HepG2 (cell line): ENCODE results near the gene PXT1. TPM values are rescaled to one million over a fixed set of nuclear protein-coding genes. Genes with fewer than 3 reads are reported as not detected.
A peak's percentile ranks its signal among the peaks of the same experiment; 100 is the strongest.

Source experiments
- ARID2 ChIP-seq: sonication (generic); formaldehyde crosslinking; IDR thresholded peaks from 2 replicates; pipeline ENCODE4 v1.8.1; 2022; ENCODE audit warnings: mild to moderate bottlenecking, missing genetic modification reagents, borderline replicate concordance
- ARID5B ChIP-seq: IDR thresholded peaks from 2 replicates; pipeline ENCODE4 v1.4.0; 2020; ENCODE audit warnings: mild to moderate bottlenecking, missing genetic modification reagents
- BRF2 ChIP-seq: sonication (generic); formaldehyde crosslinking; IDR thresholded peaks from 2 replicates; pipeline ENCODE4 v1.8.1; 2022; ENCODE audit warnings: mild to moderate bottlenecking, missing genetic modification reagents
- HBP1 ChIP-seq: IDR thresholded peaks from 2 replicates; pipeline ENCODE4 v1.6.1; 2016; ENCODE audit warnings: low read depth, control low read depth
- HMG20B ChIP-seq: conservative IDR thresholded peaks from 2 replicates; pipeline ENCODE4 v1.6.1; 2016; ENCODE audit warnings: missing genetic modification reagents, missing compliant biosample characterization
- HNRNPLL ChIP-seq: fragments of 200-400 bp; formaldehyde crosslinking; IDR thresholded peaks from 2 replicates; pipeline ENCODE4 v1.6.1; 2017; ENCODE audit warnings: mild to moderate bottlenecking, low read depth, low read length; ENCODE audit not compliant: poor library complexity, severe bottlenecking
- KDM2A ChIP-seq: sonication (generic); formaldehyde crosslinking; IDR thresholded peaks from 2 replicates; pipeline ENCODE4 v1.4.0; 2020; ENCODE audit warnings: low read depth, missing genetic modification reagents, borderline replicate concordance
- MTA1 ChIP-seq: sonication (generic); formaldehyde crosslinking; IDR thresholded peaks from 2 replicates; pipeline ENCODE4 v1.4.0; 2020; ENCODE audit warnings: missing genetic modification reagents, mild to moderate bottlenecking, borderline replicate concordance
- NFYC ChIP-seq: IDR thresholded peaks from 2 replicates; pipeline ENCODE4 v1.6.1; 2016; ENCODE audit warnings: missing genetic modification reagents, missing compliant biosample characterization
- POLR2AphosphoS2 ChIP-seq: IDR thresholded peaks from 2 replicates; pipeline ENCODE4 v1.6.1; 2011; ENCODE audit warnings: low read depth, low read length, improper control_type of control experiment
- SIN3B ChIP-seq: fragments of 150-350 bp; IDR thresholded peaks from 2 replicates; pipeline ENCODE4 v1.6.1; 2014; ENCODE audit warnings: low read length
- ZBTB8A ChIP-seq: sonication (generic); formaldehyde crosslinking; IDR thresholded peaks from 2 replicates; pipeline ENCODE4 v1.4.0; 2020; ENCODE audit warnings: mild to moderate bottlenecking, low read depth, missing genetic modification reagents, borderline replicate concordance
- ZNF784 ChIP-seq: sonication (generic); formaldehyde crosslinking; IDR thresholded peaks from 2 replicates; pipeline ENCODE4 v1.5.1; 2020; ENCODE audit warnings: missing genetic modification reagents, mild to moderate bottlenecking, borderline replicate concordance
- ZNF83 ChIP-seq: sonication (generic); formaldehyde crosslinking; IDR thresholded peaks from 2 replicates; pipeline ENCODE4 v1.4.0; 2020; ENCODE audit warnings: missing genetic modification reagents, mild to moderate bottlenecking, borderline replicate concordance
- ZNF841 ChIP-seq: sonication (generic); formaldehyde crosslinking; IDR thresholded peaks from 2 replicates; pipeline ENCODE4 v1.8.1; 2023; ENCODE audit warnings: missing genetic modification reagents, borderline replicate concordance
- polyA plus RNA-seq, 8 experiments: library from polyadenylated mRNA; depleted of rRNA in 3 of 8; stranded (reverse) in 7 of 8; unstranded in 1 of 8; fragments of >200 nt; fragmentation: Illumina TruSeq in 4 of 8; extraction: Trizol in 4 of 8; gene quantifications; 2 replicates each; pipeline versions ENCODE4 v1.2.1 to v1.2.3, GENCODE V29; 2011 to 2016; ENCODE audit warnings: low read depth in 4 of 8, missing spikeins in 1 of 8, mixed read lengths in 1 of 8; ENCODE audit not compliant: insufficient read depth in 1 of 8
- total RNA-seq, 5 experiments: library from RNA; depleted of rRNA; stranded (reverse); fragments of >200 nt; fragmentation: Illumina TruSeq; extraction: Trizol; gene quantifications; 2 replicates each; pipeline ENCODE4 v1.2.3, GENCODE V29; 2016; ENCODE audit warnings: low read depth in 1 of 5

PXT1 gene
- total and polyA plus RNA-seq, 2 of the 13 experiments (the other 11 are each of a cell fraction or from before 2014, with no cell fraction given): 0.04 TPM; not detected in 1

- TF ChIP-seq HBP1 (CRISPR knock-in tag) (no peak; the same call in 1 of the 2 replicates), ZNF784 (CRISPR knock-in tag) (no peak), ARID2 (no peak), HNRNPLL (no peak), HMG20B (CRISPR knock-in tag) (no peak), ZBTB8A (no peak), ZNF841 (CRISPR knock-in tag) (no peak), KDM2A (peak; percentile 62; the same call in 1 of the 2 replicates), NFYC (no peak), MTA1 (CRISPR knock-in tag) (peak; percentile 48; the same call in 1 of the 2 replicates), POLR2AphosphoS2 (no peak), ZNF83 (no peak), SIN3B (no peak), ARID5B (CRISPR knock-in tag) (peak; percentile 46; the same call in 1 of the 2 replicates), BRF2 (CRISPR knock-in tag) (no peak)
Observed at GRCh38 chr6:36340618-36341454, 101.8 kb downstream of the PXT1 start (continued).
